Neural progenitor cell (in vitro differentiated cells): ENCODE measurements around the gene TCP11L1. TPM values are rescaled to one million over a fixed set of nuclear protein-coding genes. Genes with fewer than 3 reads are reported as not detected.

Source experiments
- DNase-seq: peaks from one replicate; pipeline ENCODE4 v3.0.0-alpha.2; 2016; ENCODE audit warnings: low spot score
- H2AFZ ChIP-seq: fragments of 200-600 bp; sonication (generic); replicated peaks from 2 replicates; pipeline ENCODE4 v1.6.1; 2016; ENCODE audit warnings: antibody characterized with exemption
- H3F3A ChIP-seq: fragments of 200-600 bp; sonication (generic); 2 replicates; pipeline ENCODE4 v1.6.1; 2016; ENCODE audit warnings: antibody characterized with exemption, low read depth
- H3K27ac ChIP-seq: fragments of 200-600 bp; sonication (generic); 2 replicates; pipeline ENCODE4 v1.5.1; 2016; ENCODE audit warnings: mild to moderate bottlenecking
- H3K27me3 ChIP-seq: fragments of 200-600 bp; sonication (generic); 2 replicates; pipeline ENCODE4 v1.6.1; 2016; ENCODE audit warnings: mild to moderate bottlenecking, moderate library complexity
- H3K36me3 ChIP-seq: fragments of 200-600 bp; sonication (generic); 2 replicates; pipeline ENCODE4 v1.5.1; 2016
- H3K4me1 ChIP-seq: fragments of 200-600 bp; sonication (generic); 2 replicates; pipeline ENCODE4 v1.6.1; 2016; ENCODE audit warnings: mixed run types
- H3K4me2 ChIP-seq: fragments of 200-600 bp; sonication (generic); 2 replicates; pipeline ENCODE4 v1.6.1; 2016
- H3K4me3 ChIP-seq: fragments of 200-600 bp; sonication (generic); 2 replicates; pipeline ENCODE4 v1.5.1; 2016
- H3K79me2 ChIP-seq: fragments of 200-600 bp; sonication (generic); 2 replicates; pipeline ENCODE4 v1.6.1; 2016; ENCODE audit warnings: low read depth
- H3K9ac ChIP-seq: fragments of 200-600 bp; sonication (generic); 2 replicates; pipeline ENCODE4 v1.6.1; 2016
- H3K9me3 ChIP-seq: fragments of 200-600 bp; sonication (generic); 2 replicates; pipeline ENCODE4 v1.5.1; 2016; ENCODE audit warnings: low read depth
- H4K20me1 ChIP-seq: fragments of 200-600 bp; sonication (generic); 2 replicates; pipeline ENCODE4 v1.6.1; 2016; ENCODE audit warnings: low read depth
- H3K27ac Mint-ChIP-seq: 3 replicates; pipeline ENCODE4 v1.8.0; 2021; ENCODE audit warnings: mixed read lengths
- H3K27me3 Mint-ChIP-seq: 2 replicates; pipeline ENCODE4 v1.8.0; 2022; ENCODE audit warnings: low read depth, mild to moderate bottlenecking, inconsistent platforms, moderate library complexity, mixed read lengths; ENCODE audit not compliant: insufficient read depth
- H3K36me3 Mint-ChIP-seq: 3 replicates; pipeline ENCODE4 v1.8.0; 2021; ENCODE audit warnings: mixed read lengths
- H3K4me1 Mint-ChIP-seq: 3 replicates; pipeline ENCODE4 v1.8.0; 2021; ENCODE audit warnings: mixed read lengths
- H3K4me3 Mint-ChIP-seq: 3 replicates; pipeline ENCODE4 v1.8.0; 2021; ENCODE audit warnings: mild to moderate bottlenecking, moderate library complexity, mixed read lengths
- H3K9me3 Mint-ChIP-seq: 3 replicates; pipeline ENCODE4 v1.8.0; 2020; ENCODE audit warnings: mixed read lengths
- EZH2 ChIP-seq: fragments of 200-600 bp; sonication (generic); IDR thresholded peaks from 2 replicates; pipeline ENCODE4 v1.6.1; 2017; ENCODE audit warnings: antibody characterized with exemption, mild to moderate bottlenecking, moderate library complexity
- EZH2phosphoT487 ChIP-seq: fragments of 200-600 bp; sonication (generic); IDR thresholded peaks from 2 replicates; pipeline ENCODE4 v1.6.1; 2017; ENCODE audit warnings: antibody characterized with exemption
- total RNA-seq: library from RNA; depleted of rRNA; stranded (reverse); fragments of >200 nt; gene quantifications from 2 replicates; pipeline ENCODE4 v1.2.3, GENCODE V29; 2015; ENCODE audit warnings: low replicate concordance
- TF ChIP-seq, protein P1 (sequence below): fragments of 200-600 bp; sonication (generic); IDR thresholded peaks from 2 replicates; pipeline ENCODE4 v1.5.1; 2017; ENCODE audit warnings: antibody characterized with exemption, mild to moderate bottlenecking

TCP11L1 gene
- total RNA-seq, 1 donor from 2014 or later: 20.0 TPM

DNA sequence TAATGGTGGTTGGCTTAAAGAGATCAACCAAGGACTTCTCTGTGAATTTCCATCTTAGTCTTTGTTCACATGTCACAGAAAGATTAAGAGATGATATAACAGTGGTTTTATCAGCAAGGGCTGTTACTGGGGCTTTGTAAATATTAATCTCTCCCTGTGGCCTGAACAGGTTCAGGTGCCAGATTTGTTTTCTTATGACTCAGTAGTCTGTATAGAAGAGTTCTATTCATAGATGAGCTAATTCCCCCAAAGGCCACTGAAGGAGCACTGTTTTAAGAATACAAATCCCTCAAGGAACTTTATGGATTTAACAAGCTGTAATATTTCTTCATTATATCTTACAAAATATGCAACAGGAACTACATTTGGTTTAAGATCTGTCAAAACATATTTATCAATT lies 50.4 kb downstream of the TCP11L1 start:
- Mint-ChIP-seq H3K36me3 (peaks cover 25% of the 10 kb centered on the region), H3K4me3 (no peak overlapping the region), H3K27ac (no peak overlapping the region), H3K4me1 (no peaks in the 10 kb centered on the region), H3K27me3 (no peaks in the 10 kb centered on the region), H3K9me3 (no peaks in the 10 kb centered on the region)
- Histone ChIP-seq H3K27ac (no peak overlapping the region), H3F3A (no peaks in the 10 kb centered on the region), H3K4me2 (no peak overlapping the region), H4K20me1 (no peaks in the 10 kb centered on the region), H3K27me3 (no peaks in the 10 kb centered on the region), H3K9me3 (no peaks in the 10 kb centered on the region), H2AFZ (no peak overlapping the region), H3K9ac (no peak overlapping the region), H3K4me1 (no peaks in the 10 kb centered on the region), H3K36me3 (peaks cover 27% of the 10 kb centered on the region), H3K79me2 (no peaks in the 10 kb centered on the region), H3K4me3 (no peak overlapping the region)
- no peak for DNase-seq
- TF ChIP-seq, protein P1, sequence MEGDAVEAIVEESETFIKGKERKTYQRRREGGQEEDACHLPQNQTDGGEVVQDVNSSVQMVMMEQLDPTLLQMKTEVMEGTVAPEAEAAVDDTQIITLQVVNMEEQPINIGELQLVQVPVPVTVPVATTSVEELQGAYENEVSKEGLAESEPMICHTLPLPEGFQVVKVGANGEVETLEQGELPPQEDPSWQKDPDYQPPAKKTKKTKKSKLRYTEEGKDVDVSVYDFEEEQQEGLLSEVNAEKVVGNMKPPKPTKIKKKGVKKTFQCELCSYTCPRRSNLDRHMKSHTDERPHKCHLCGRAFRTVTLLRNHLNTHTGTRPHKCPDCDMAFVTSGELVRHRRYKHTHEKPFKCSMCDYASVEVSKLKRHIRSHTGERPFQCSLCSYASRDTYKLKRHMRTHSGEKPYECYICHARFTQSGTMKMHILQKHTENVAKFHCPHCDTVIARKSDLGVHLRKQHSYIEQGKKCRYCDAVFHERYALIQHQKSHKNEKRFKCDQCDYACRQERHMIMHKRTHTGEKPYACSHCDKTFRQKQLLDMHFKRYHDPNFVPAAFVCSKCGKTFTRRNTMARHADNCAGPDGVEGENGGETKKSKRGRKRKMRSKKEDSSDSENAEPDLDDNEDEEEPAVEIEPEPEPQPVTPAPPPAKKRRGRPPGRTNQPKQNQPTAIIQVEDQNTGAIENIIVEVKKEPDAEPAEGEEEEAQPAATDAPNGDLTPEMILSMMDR: no peak
- TF ChIP-seq EZH2phosphoT487: no peak
- TF ChIP-seq EZH2: no peak

DNA sequence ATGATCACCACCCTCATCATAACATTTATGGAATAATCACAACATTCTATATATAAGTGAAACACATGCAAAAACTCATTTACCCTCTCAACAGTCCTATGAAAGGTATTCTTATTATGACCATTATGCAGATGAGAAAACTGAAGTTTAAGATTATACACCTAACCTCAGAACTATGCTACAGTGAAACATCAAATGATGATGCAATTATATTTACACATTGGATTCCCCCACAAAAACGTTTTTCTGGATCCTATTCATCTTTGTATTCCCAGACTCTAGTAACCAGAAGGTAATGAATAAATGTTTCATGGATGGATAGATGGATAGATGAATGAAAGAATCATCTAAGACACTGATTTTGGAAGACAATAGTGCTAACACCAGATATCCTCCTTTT lies 54.8 kb downstream of the TCP11L1 start:
- H3K9ac ChIP-seq: no peak overlapping the region
- TF ChIP-seq, protein P1: no peak
- no peak for TF ChIP-seq EZH2
- TF ChIP-seq EZH2phosphoT487: no peak
- no peak overlapping the region for H3K27ac ChIP-seq
- peaks cover 41% of the 10 kb centered on the region for H3K36me3 ChIP-seq
- Mint-ChIP-seq H3K27me3 (no peaks in the 10 kb centered on the region), H3K4me3 (no peak overlapping the region), H3K9me3 (no peaks in the 10 kb centered on the region), H3K4me1 (no peaks in the 10 kb centered on the region), H3K27ac (no peak overlapping the region), H3K36me3 (peaks cover 31% of the 10 kb centered on the region)
- no peaks in the 10 kb centered on the region for H3K4me1 ChIP-seq
- H3K4me2 ChIP-seq: no peak overlapping the region
- DNase-seq: no peak
- no peaks in the 10 kb centered on the region for H3K9me3 ChIP-seq
- H3K4me3 ChIP-seq: no peak overlapping the region
- H3F3A ChIP-seq: no peaks in the 10 kb centered on the region
- H2AFZ ChIP-seq: no peak overlapping the region
- H3K27me3 ChIP-seq: no peaks in the 10 kb centered on the region
- no peaks in the 10 kb centered on the region for H3K79me2 ChIP-seq
- H4K20me1 ChIP-seq: no peaks in the 10 kb centered on the region

DNA sequence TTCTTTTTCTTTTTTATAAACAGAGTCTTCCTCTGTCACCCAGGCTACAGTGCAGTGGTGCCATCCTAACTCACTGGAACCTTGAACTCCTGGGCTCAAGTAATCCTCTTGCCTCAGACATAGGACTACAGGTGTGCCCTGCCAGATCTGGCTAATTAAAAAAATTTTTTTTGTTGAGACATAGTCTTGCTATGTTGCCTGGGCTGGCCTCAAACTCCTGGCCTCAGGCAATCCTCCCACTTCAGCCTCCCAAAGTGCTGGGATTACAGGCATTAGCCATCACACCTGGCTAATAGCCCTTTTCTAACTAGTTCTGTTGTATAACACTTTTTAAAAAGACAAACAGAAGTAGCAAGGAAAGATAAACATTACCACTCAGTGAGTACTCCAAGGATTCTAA lies 64.5 kb downstream of the TCP11L1 start:
- no peak overlapping the region for H3K27ac Mint-ChIP-seq
- Histone ChIP-seq H3K4me2 (no peak overlapping the region), H4K20me1 (no peaks in the 10 kb centered on the region), H2AFZ (no peak overlapping the region), H3K36me3 (peaks cover 25% of the 10 kb centered on the region), H3K9me3 (no peaks in the 10 kb centered on the region), H3K27me3 (no peaks in the 10 kb centered on the region), H3K27ac (no peak overlapping the region), H3K9ac (no peak overlapping the region), H3F3A (no peaks in the 10 kb centered on the region), H3K79me2 (no peaks in the 10 kb centered on the region), H3K4me3 (no peak overlapping the region), H3K4me1 (no peaks in the 10 kb centered on the region)
- no peak for DNase-seq
- no peaks in the 10 kb centered on the region for H3K27me3 Mint-ChIP-seq
- H3K4me1 Mint-ChIP-seq: no peaks in the 10 kb centered on the region
- no peak for TF ChIP-seq EZH2phosphoT487
- TF ChIP-seq, protein P1: no peak
- no peak for TF ChIP-seq EZH2
- H3K4me3 Mint-ChIP-seq: no peak overlapping the region
- peaks cover 26% of the 10 kb centered on the region for H3K36me3 Mint-ChIP-seq
- H3K9me3 Mint-ChIP-seq: no peaks in the 10 kb centered on the region
